ENCODE results near the gene KLHL7.
"Not testable (repeated sequence)": the region's sequence is repeated elsewhere in the genome, so short reads cannot be mapped to it uniquely, and the experiment has no call there.

The KLHL7 gene

DNA sequence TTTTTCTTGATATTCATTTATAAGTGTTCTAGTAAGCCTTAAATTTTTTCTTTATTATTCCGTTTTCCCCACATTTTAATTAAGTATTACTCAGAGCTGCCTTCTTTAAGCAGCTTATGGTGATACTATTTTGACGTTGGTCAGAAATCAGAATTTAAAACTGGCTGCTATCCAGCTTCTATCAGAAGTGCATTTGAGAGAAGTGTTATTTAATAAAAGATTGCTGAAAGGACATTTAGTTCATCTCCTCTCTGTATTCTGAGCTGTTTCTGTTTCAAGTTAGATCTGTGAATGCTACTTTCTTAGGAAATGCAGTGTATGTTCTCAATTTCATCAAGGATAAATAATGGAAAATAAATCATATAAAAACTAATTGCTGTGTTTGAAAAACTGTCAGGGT, 17.4 kb downstream of the KLHL7 start:
- no peak for DNase-seq (ENCODE audit: low spot score)

DNA sequence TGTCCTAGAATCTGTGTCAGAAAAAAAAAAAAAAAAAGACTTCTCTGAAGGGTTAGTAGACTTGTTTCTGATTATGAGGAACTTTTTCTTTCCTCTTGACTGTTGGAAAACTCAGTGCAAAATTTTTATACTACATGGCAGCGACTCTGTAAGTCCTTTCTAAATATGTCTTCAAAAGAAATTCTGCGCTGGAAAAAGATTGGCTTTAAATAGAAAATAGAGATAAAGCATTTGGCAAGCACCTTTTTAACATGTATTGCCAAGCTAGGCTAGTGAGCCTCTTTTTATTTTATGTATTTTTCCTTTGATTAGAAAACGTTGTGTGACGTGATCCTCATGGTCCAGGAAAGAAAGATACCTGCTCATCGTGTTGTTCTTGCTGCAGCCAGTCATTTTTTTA, 17.9 kb downstream of the KLHL7 start:
- TF ChIP-seq, protein P1, sequence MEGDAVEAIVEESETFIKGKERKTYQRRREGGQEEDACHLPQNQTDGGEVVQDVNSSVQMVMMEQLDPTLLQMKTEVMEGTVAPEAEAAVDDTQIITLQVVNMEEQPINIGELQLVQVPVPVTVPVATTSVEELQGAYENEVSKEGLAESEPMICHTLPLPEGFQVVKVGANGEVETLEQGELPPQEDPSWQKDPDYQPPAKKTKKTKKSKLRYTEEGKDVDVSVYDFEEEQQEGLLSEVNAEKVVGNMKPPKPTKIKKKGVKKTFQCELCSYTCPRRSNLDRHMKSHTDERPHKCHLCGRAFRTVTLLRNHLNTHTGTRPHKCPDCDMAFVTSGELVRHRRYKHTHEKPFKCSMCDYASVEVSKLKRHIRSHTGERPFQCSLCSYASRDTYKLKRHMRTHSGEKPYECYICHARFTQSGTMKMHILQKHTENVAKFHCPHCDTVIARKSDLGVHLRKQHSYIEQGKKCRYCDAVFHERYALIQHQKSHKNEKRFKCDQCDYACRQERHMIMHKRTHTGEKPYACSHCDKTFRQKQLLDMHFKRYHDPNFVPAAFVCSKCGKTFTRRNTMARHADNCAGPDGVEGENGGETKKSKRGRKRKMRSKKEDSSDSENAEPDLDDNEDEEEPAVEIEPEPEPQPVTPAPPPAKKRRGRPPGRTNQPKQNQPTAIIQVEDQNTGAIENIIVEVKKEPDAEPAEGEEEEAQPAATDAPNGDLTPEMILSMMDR (IDR thresholded peaks at IDR 0.05; ENCODE audit: extremely low read depth, missing control alignments): no peak
- DNase-seq (ENCODE audit: low spot score): no peak

More for the DNA sequence above, 17.4 kb downstream of the KLHL7 start:
- TF ChIP-seq, protein P1 (IDR thresholded peaks at IDR 0.05; ENCODE audit: extremely low read depth, missing control alignments): no peak

- DNase-seq (ENCODE audit: low spot score): no peak
- TF ChIP-seq, protein P1 (IDR thresholded peaks at IDR 0.05; ENCODE audit: extremely low read depth, missing control alignments): no peak
Measured at GRCh38 chr7:23129036-23129435, 23.5 kb downstream of the KLHL7 start.

GRCh38 chr7:23131799-23132198, 26.2 kb downstream of the KLHL7 start:
- DNase-seq (ENCODE audit: low spot score): not testable (repeated sequence)

- TF ChIP-seq, protein P1 (IDR thresholded peaks at IDR 0.05; ENCODE audit: extremely low read depth, missing control alignments): no peak
- no peak for DNase-seq (ENCODE audit: low spot score)
Measured at GRCh38 chr7:23133797-23134196, 28.2 kb downstream of the KLHL7 start.

- no peak for DNase-seq (ENCODE audit: low spot score)
- TF ChIP-seq, protein P1 (IDR thresholded peaks at IDR 0.05; ENCODE audit: extremely low read depth, missing control alignments): no peak
Measured at GRCh38 chr7:23135755-23136154, 30.2 kb downstream of the KLHL7 start.

DNA sequence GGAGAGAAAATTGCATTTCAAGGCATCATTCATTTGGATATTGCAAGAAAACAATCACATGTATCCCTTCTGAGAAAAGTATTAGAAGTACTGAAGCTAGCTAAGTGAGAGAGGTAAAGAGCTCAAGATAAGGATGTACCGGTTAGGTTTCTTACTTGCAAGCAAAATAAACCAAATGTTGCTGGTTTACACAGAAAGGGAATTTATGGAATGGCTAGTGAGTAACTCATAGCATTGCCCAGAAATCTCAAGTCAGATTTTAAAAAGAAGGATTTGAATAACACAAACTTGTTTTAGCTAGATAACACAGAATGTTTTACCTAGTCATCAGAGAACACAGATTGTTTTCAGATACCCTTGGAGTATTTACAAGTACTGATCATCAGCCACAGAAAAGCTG, 30.6 kb downstream of the KLHL7 start:
- TF ChIP-seq, protein P1 (IDR thresholded peaks at IDR 0.05; ENCODE audit: extremely low read depth, missing control alignments): no peak
- DNase-seq (ENCODE audit: low spot score): no peak

DNA sequence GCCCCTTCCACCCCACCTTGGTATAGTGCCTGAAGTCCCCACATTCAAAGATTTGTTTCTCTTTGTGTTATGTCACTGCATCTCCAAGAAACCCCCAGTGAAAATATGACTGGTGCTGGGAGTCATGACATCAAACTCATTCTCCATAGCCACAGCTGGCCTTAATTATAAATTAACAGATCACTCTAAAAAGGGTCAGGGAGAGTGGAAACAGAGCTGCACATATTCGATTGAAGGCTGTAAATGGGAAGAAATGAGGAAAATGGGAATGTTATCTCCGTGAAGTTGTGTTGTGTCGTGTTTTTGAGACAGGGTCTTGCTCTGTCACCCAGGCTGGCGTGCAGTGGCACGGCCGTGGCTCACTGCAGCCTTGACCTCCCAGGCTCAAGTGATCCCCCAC, 52.1 kb downstream of the KLHL7 start:
- DNase-seq (ENCODE audit: low spot score): no peak
- TF ChIP-seq, protein P1 (IDR thresholded peaks at IDR 0.05; ENCODE audit: extremely low read depth, missing control alignments): no peak

All from GM20000 (cell line).